Fibroblast of the aortic adventitia (primary cell): Measurements from ENCODE around the gene PPL. TPM values are rescaled to one million over a fixed set of nuclear protein-coding genes. Genes with fewer than 3 reads are reported as not detected.
"Not testable (repeated sequence)": the region's sequence is repeated elsewhere in the genome, so short reads cannot be mapped to it uniquely, and the experiment has no call there.

Experiments
- DNase-seq: peaks from one replicate; pipeline ENCODE4 v3.0.0-alpha.2; 2010; ENCODE audit warnings: low read depth
- H3K4me3 ChIP-seq: 2 replicates; pipeline ENCODE4 v1.5.1; 2011; ENCODE audit warnings: low read depth, mild to moderate bottlenecking, control low read depth, low read length, moderate library complexity
- CTCF ChIP-seq: IDR thresholded peaks from 2 replicates; pipeline ENCODE4 v1.5.1; 2011; ENCODE audit warnings: mild to moderate bottlenecking, low read length, control low read depth, inconsistent platforms; ENCODE audit not compliant: insufficient read depth
- total RNA-seq: library from RNA; depleted of rRNA; stranded (reverse); fragments of >200 nt; gene quantifications from 2 replicates; pipeline ENCODE4 v1.2.3, GENCODE V29; 2012; ENCODE audit warnings: low replicate concordance

PPL gene
- total RNA-seq, 1 donor = 57.9 TPM

- no peak overlapping the region for H3K4me3 ChIP-seq
- no peak for TF ChIP-seq CTCF
- DNase-seq = peak; percentile 50
Observed at GRCh38 chr16:4900036-4900435, 36.9 kb downstream of the PPL start.

GRCh38 chr16:4899474-4899846, 37.5 kb downstream of the PPL start:
- no peak for DNase-seq
- H3K4me3 ChIP-seq = no peak overlapping the region
- TF ChIP-seq CTCF = no peak

- no peak for DNase-seq
- TF ChIP-seq CTCF = no peak
- no peak overlapping the region for H3K4me3 ChIP-seq
Observed at GRCh38 chr16:4898811-4899473, 38.0 kb downstream of the PPL start.

GRCh38 chr16:4897328-4897727, 39.6 kb downstream of the PPL start:
- no peak for DNase-seq
- H3K4me3 ChIP-seq = no peak overlapping the region
- no peak for TF ChIP-seq CTCF

GRCh38 chr16:4896761-4897160, 40.2 kb downstream of the PPL start:
- not testable (repeated sequence) for DNase-seq, H3K4me3 ChIP-seq

- TF ChIP-seq CTCF = no peak
- DNase-seq = no peak
- no peak overlapping the region for H3K4me3 ChIP-seq
Observed at GRCh38 chr16:4895366-4895765, 41.6 kb downstream of the PPL start.

GRCh38 chr16:4894276-4895150, 42.4 kb downstream of the PPL start:
- DNase-seq = no peak

More at GRCh38 chr16:4894276-4895150, 42.4 kb downstream of the PPL start:
- TF ChIP-seq CTCF = no peak
- no peak overlapping the region for H3K4me3 ChIP-seq
